GM23338 (cell line): ENCODE results near the gene LARGE1. TPM values are rescaled to one million over a fixed set of nuclear protein-coding genes. Genes with fewer than 3 reads are reported as not detected.

Source experiments
- ATAC-seq: fragments of 200-7000 bp; cut with Tn5 transposase; 3 replicates; pipeline ENCODE4 v1.9.1; 2020
- DNase-seq: peaks from one replicate; pipeline ENCODE4 v3.0.0-alpha.2; 2015; ENCODE audit warnings: low spot score
- H2AFZ ChIP-seq: fragments of 200-600 bp; sonication (generic); 2 replicates; pipeline ENCODE4 v1.8.0; 2016; ENCODE audit warnings: antibody characterized with exemption, mild to moderate bottlenecking, moderate library complexity
- H3F3A ChIP-seq: fragments of 200-600 bp; sonication (generic); replicated peaks from 2 replicates; pipeline ENCODE4 v1.8.0; 2017; ENCODE audit warnings: antibody characterized with exemption, mixed run types, low read depth
- H3K27ac ChIP-seq: fragments of 200-600 bp; sonication (generic); 2 replicates; pipeline ENCODE4 v1.6.1; 2016; ENCODE audit warnings: low read depth
- H3K27me3 ChIP-seq: fragments of 200-600 bp; sonication (generic); 2 replicates; pipeline ENCODE4 v1.8.0; 2016; ENCODE audit warnings: mild to moderate bottlenecking, mixed run types, moderate library complexity; ENCODE audit not compliant: insufficient read depth
- H3K36me3 ChIP-seq: fragments of 200-600 bp; sonication (generic); 2 replicates; pipeline ENCODE4 v1.8.0; 2016; ENCODE audit warnings: mild to moderate bottlenecking; ENCODE audit not compliant: insufficient read depth
- H3K4me1 ChIP-seq: fragments of 200-600 bp; sonication (generic); 2 replicates; pipeline ENCODE4 v1.8.0; 2016; ENCODE audit warnings: mild to moderate bottlenecking, moderate library complexity; ENCODE audit not compliant: insufficient read depth
- H3K4me2 ChIP-seq: fragments of 200-600 bp; sonication (generic); 2 replicates; pipeline ENCODE4 v1.7.1; 2017; ENCODE audit warnings: mixed run types
- H3K4me3 ChIP-seq: fragments of 200-600 bp; sonication (generic); 2 replicates; pipeline ENCODE4 v1.6.1; 2016; ENCODE audit warnings: mixed run types
- H3K79me2 ChIP-seq: fragments of 200-600 bp; sonication (generic); replicated peaks from 2 replicates; pipeline ENCODE4 v1.8.0; 2017; ENCODE audit warnings: mild to moderate bottlenecking; ENCODE audit not compliant: insufficient read depth
- H3K9me2 ChIP-seq: fragments of 200-600 bp; sonication (generic); 2 replicates; pipeline ENCODE4 v1.8.0; 2017; ENCODE audit not compliant: insufficient read depth
- H4K20me1 ChIP-seq: fragments of 200-600 bp; sonication (generic); replicated peaks from 2 replicates; pipeline ENCODE4 v1.8.0; 2017; ENCODE audit warnings: mild to moderate bottlenecking; ENCODE audit not compliant: insufficient read depth
- H3K27ac Mint-ChIP-seq: 2 replicates; pipeline ENCODE4 v1.8.0; 2020; ENCODE audit warnings: inconsistent platforms, mild to moderate bottlenecking, moderate library complexity, mixed read lengths
- H3K27me3 Mint-ChIP-seq: 3 replicates; pipeline ENCODE4 v1.8.0; 2022; ENCODE audit warnings: low read depth, mild to moderate bottlenecking, moderate library complexity, mixed read lengths, inconsistent platforms; ENCODE audit not compliant: insufficient read depth, poor library complexity
- H3K36me3 Mint-ChIP-seq: 3 replicates; pipeline ENCODE4 v1.8.0; 2021; ENCODE audit warnings: low read depth, mild to moderate bottlenecking, inconsistent platforms, moderate library complexity, mixed read lengths
- H3K4me1 Mint-ChIP-seq: 3 replicates; pipeline ENCODE4 v1.8.0; 2020; ENCODE audit warnings: mild to moderate bottlenecking, inconsistent platforms, mixed read lengths
- H3K4me3 Mint-ChIP-seq: 3 replicates; pipeline ENCODE4 v1.8.0; 2021; ENCODE audit warnings: moderate library complexity, mild to moderate bottlenecking, inconsistent platforms, mixed read lengths
- H3K9me3 Mint-ChIP-seq: 3 replicates; pipeline ENCODE4 v1.8.0; 2020; ENCODE audit warnings: moderate library complexity, mild to moderate bottlenecking, inconsistent platforms, mixed read lengths
- CREB1 ChIP-seq: fragments of 250-450 bp; sonication (Bioruptor Pico); IDR thresholded peaks from 2 replicates; pipeline ENCODE4 v1.5.0; 2020; ENCODE audit warnings: low read depth, mild to moderate bottlenecking, moderate library complexity
- CTCF ChIP-seq, 2 experiments: fragments of 200-600 bp in 1 of 2; sonication (generic) in 1 of 2; conservative IDR thresholded peaks; 2 replicates each; pipeline versions ENCODE4 v1.5.1 to v1.6.1; 2016 to 2017; ENCODE audit warnings: antibody characterized with exemption in 2 of 2, low read depth in 2 of 2, mild to moderate bottlenecking in 2 of 2, moderate library complexity in 1 of 2
- ETS1 ChIP-seq: IDR thresholded peaks from 2 replicates; pipeline ENCODE4 v1.6.1; 2016; ENCODE audit warnings: antibody characterized with exemption
- EZH2 ChIP-seq: fragments of 200-600 bp; sonication (generic); IDR thresholded peaks from one replicate; pipeline ENCODE4 v1.8.0; 2017; ENCODE audit warnings: antibody characterized with exemption, mild to moderate bottlenecking, low read depth; ENCODE audit not compliant: unreplicated experiment
- EZH2phosphoT487 ChIP-seq: fragments of 200-600 bp; sonication (generic); IDR thresholded peaks from one replicate; pipeline ENCODE4 v1.8.1; 2018; ENCODE audit warnings: antibody characterized with exemption; ENCODE audit not compliant: unreplicated experiment
- JUNB ChIP-seq: IDR thresholded peaks from one replicate; pipeline ENCODE4 v1.6.1; 2016; ENCODE audit warnings: antibody characterized with exemption; ENCODE audit not compliant: unreplicated experiment
- NANOG ChIP-seq: IDR thresholded peaks from 2 replicates; pipeline ENCODE4 v1.6.1; 2016; ENCODE audit warnings: antibody characterized with exemption, borderline replicate concordance
- POLR2AphosphoS5 ChIP-seq: IDR thresholded peaks from 2 replicates; pipeline ENCODE4 v1.6.1; 2016; ENCODE audit warnings: antibody characterized with exemption, low read depth
- REST ChIP-seq: IDR thresholded peaks from one replicate; pipeline ENCODE4 v1.6.1; 2018; ENCODE audit warnings: antibody characterized with exemption; ENCODE audit not compliant: unreplicated experiment
- STAT1 ChIP-seq: IDR thresholded peaks from one replicate; pipeline ENCODE4 v1.6.1; 2016; ENCODE audit warnings: antibody characterized with exemption; ENCODE audit not compliant: unreplicated experiment
- ZNF114 ChIP-seq: fragments of 250-450 bp; sonication (Bioruptor Pico); IDR thresholded peaks from 2 replicates; pipeline ENCODE4 v1.5.0; 2020; ENCODE audit warnings: mild to moderate bottlenecking, moderate library complexity
- ZNF331 ChIP-seq: fragments of 250-450 bp; sonication (Bioruptor Pico); IDR thresholded peaks from 2 replicates; pipeline ENCODE4 v1.5.0; 2020; ENCODE audit warnings: low read depth, mild to moderate bottlenecking, moderate library complexity
- ZNF462 ChIP-seq: fragments of 250-450 bp; sonication (Bioruptor Pico); IDR thresholded peaks from 2 replicates; pipeline ENCODE4 v1.5.0; 2020; ENCODE audit warnings: mild to moderate bottlenecking, moderate library complexity
- polyA plus RNA-seq: library from polyadenylated mRNA; unstranded; fragments of >200 nt; fragmentation: Nextera tagmentation; extraction: Ambion mirVana; gene quantifications from 2 replicates; pipeline ENCODE4 v1.2.1, GENCODE V29; 2016
- total RNA-seq: library from RNA; depleted of rRNA; stranded (reverse); fragments of >200 nt; shearing (Covaris generic); gene quantifications from 2 replicates; pipeline ENCODE4 v1.2.3, GENCODE V29; 2014

LARGE1 gene
- total and polyA plus RNA-seq, 2 experiments from 2014 or later: 12.8 to 75.6 TPM

GRCh38 chr22:33867118-33867866, 53.0 kb downstream of the LARGE1 start:
- peaks cover 17% of the 10 kb centered on the region; the same call in 2 of the 3 replicates for H3K36me3 Mint-ChIP-seq
- no peaks in the 10 kb centered on the region for H3K9me3 Mint-ChIP-seq
- ATAC-seq: no peak
- no peak for DNase-seq
- peaks cover 46% of the 10 kb centered on the region for H3K4me1 Mint-ChIP-seq
- Histone ChIP-seq H2AFZ (no peak overlapping the region), H3F3A (no peaks in the 10 kb centered on the region), H3K27me3 (no peaks in the 10 kb centered on the region), H3K79me2 (peaks cover 100% of the 10 kb centered on the region), H3K4me3 (no peak overlapping the region), H3K4me1 (peaks cover 7% of the 10 kb centered on the region), H4K20me1 (peaks cover 51% of the 10 kb centered on the region), H3K4me2 (no peak overlapping the region), H3K27ac (no peak overlapping the region; the same call in 1 of the 2 replicates), H3K36me3 (no peaks in the 10 kb centered on the region), H3K9me2 (peaks cover 5% of the 10 kb centered on the region; the same call in 1 of the 2 replicates)
- TF ChIP-seq ZNF462 (CRISPR knock-in tag) (no peak), JUNB (no peak), ZNF331 (CRISPR knock-in tag) (no peak), ETS1 (no peak), CTCF (conservative IDR thresholded peaks at IDR 0.05; ENCODE audit: low read depth in 2 of 2) (no peak), CREB1 (no peak), POLR2AphosphoS5 (no peak), STAT1 (no peak), ZNF114 (no peak), EZH2 (no peak), REST (no peak), EZH2phosphoT487 (no peak), NANOG (no peak)
- H3K4me3 Mint-ChIP-seq: no peak overlapping the region
- peaks cover 7% of the 10 kb centered on the region for H3K27me3 Mint-ChIP-seq
- no peak overlapping the region for H3K27ac Mint-ChIP-seq
